SK-N-SH treated with all-trans-retinoic acid at 6 μM for 48 hours (cell line): Measurements from ENCODE around the gene ST6GALNAC4.

ENCODE experiments used
- ARNTL ChIP-seq: fragments of 450-650 bp; formaldehyde crosslinking; IDR thresholded peaks from 2 replicates; pipeline ENCODE4 v1.5.0; 2020; ENCODE audit warnings: low read depth, mild to moderate bottlenecking, moderate library complexity, borderline replicate concordance
- CSDC2 ChIP-seq: fragments of 250-450 bp; sonication (Bioruptor Pico); IDR thresholded peaks from 2 replicates; pipeline ENCODE4 v1.5.0; 2020; ENCODE audit warnings: mild to moderate bottlenecking, moderate library complexity
- ESRRG ChIP-seq: fragments of 250-450 bp; sonication (Bioruptor Pico); IDR thresholded peaks from 2 replicates; pipeline ENCODE4 v1.6.1; 2021; ENCODE audit warnings: mild to moderate bottlenecking
- ISL1 ChIP-seq: fragments of 250-450 bp; sonication (Bioruptor Pico); IDR thresholded peaks from 2 replicates; pipeline ENCODE4 v2.1.2; 2022; ENCODE audit warnings: mild to moderate bottlenecking, moderate library complexity
- OSR1 ChIP-seq: fragments of 250-450 bp; sonication (Bioruptor Pico); IDR thresholded peaks from 2 replicates; pipeline ENCODE4 v1.8.0; 2022; ENCODE audit warnings: moderate library complexity, mild to moderate bottlenecking, inconsistent platforms
- RARB ChIP-seq: fragments of 250-450 bp; sonication (Bioruptor Pico); IDR thresholded peaks from 2 replicates; pipeline ENCODE4 v1.8.0; 2021; ENCODE audit warnings: mild to moderate bottlenecking, moderate library complexity
- SNAI2 ChIP-seq: fragments of 250-450 bp; sonication (Bioruptor Pico); IDR thresholded peaks from 2 replicates; pipeline ENCODE4 v1.5.0; 2020; ENCODE audit warnings: mild to moderate bottlenecking, moderate library complexity
- ZFP3 ChIP-seq: fragments of 250-450 bp; sonication (Bioruptor Pico); IDR thresholded peaks from 2 replicates; pipeline ENCODE4 v1.5.0; 2020; ENCODE audit warnings: mild to moderate bottlenecking, moderate library complexity
- ZFP30 ChIP-seq: fragments of 450-650 bp; formaldehyde crosslinking; IDR thresholded peaks from 2 replicates; pipeline ENCODE4 v1.5.0; 2022; ENCODE audit warnings: mild to moderate bottlenecking, moderate library complexity
- ZNF8 ChIP-seq: fragments of 450-650 bp; formaldehyde crosslinking; IDR thresholded peaks from 2 replicates; pipeline ENCODE4 v1.5.0; 2020; ENCODE audit warnings: mild to moderate bottlenecking, moderate library complexity
- TF ChIP-seq, protein P1 (sequence below): fragments of 250-450 bp; sonication (Bioruptor Pico); IDR thresholded peaks from 2 replicates; pipeline ENCODE4 v1.8.0; 2020; ENCODE audit warnings: mild to moderate bottlenecking, moderate library complexity, borderline replicate concordance
- TF ChIP-seq, protein P2 (sequence below): fragments of 250-450 bp; sonication (Bioruptor Pico); IDR thresholded peaks from 2 replicates; pipeline ENCODE4 v1.5.1; 2020; ENCODE audit warnings: low read depth, mild to moderate bottlenecking, moderate library complexity
- TF ChIP-seq, protein P3 (sequence below): fragments of 250-450 bp; sonication (Bioruptor Pico); IDR thresholded peaks from 2 replicates; pipeline ENCODE4 v1.8.0; 2021; ENCODE audit warnings: low read depth, mild to moderate bottlenecking, moderate library complexity, borderline replicate concordance

DNA sequence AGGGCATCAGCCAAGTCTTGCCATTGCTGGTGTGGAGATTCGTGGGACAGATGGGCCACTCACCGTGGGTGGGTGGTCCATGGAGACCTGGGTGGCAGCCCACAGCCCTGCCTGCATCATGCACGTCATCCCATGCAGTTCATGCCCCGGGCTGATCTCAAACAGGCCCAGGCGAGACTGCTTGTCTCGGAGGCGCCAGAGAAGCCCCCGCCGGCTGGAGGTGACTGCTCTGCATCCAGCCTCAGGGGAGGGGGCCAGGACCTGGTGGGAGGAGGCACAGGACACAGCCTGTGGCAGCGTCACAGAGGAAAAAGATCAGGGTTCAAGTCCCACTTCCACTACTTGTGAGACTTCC lies 12.8 kb upstream of the ST6GALNAC4 start:
- no peak for TF ChIP-seq ZNF8
- TF ChIP-seq, protein P1, sequence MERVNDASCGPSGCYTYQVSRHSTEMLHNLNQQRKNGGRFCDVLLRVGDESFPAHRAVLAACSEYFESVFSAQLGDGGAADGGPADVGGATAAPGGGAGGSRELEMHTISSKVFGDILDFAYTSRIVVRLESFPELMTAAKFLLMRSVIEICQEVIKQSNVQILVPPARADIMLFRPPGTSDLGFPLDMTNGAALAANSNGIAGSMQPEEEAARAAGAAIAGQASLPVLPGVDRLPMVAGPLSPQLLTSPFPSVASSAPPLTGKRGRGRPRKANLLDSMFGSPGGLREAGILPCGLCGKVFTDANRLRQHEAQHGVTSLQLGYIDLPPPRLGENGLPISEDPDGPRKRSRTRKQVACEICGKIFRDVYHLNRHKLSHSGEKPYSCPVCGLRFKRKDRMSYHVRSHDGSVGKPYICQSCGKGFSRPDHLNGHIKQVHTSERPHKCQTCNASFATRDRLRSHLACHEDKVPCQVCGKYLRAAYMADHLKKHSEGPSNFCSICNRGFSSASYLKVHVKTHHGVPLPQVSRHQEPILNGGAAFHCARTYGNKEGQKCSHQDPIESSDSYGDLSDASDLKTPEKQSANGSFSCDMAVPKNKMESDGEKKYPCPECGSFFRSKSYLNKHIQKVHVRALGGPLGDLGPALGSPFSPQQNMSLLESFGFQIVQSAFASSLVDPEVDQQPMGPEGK (CRISPR knock-in tag), result no peak
- TF ChIP-seq ARNTL, result no peak
- TF ChIP-seq, protein P2, sequence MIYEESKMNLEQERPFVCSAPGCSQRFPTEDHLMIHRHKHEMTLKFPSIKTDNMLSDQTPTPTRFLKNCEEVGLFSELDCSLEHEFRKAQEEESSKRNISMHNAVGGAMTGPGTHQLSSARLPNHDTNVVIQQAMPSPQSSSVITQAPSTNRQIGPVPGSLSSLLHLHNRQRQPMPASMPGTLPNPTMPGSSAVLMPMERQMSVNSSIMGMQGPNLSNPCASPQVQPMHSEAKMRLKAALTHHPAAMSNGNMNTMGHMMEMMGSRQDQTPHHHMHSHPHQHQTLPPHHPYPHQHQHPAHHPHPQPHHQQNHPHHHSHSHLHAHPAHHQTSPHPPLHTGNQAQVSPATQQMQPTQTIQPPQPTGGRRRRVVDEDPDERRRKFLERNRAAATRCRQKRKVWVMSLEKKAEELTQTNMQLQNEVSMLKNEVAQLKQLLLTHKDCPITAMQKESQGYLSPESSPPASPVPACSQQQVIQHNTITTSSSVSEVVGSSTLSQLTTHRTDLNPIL (CRISPR knock-in tag), result no peak
- TF ChIP-seq ZFP30 (CRISPR knock-in tag), result no peak
- TF ChIP-seq ESRRG (CRISPR knock-in tag), result no peak
- no peak for TF ChIP-seq OSR1 (CRISPR knock-in tag)
- TF ChIP-seq, protein P3, sequence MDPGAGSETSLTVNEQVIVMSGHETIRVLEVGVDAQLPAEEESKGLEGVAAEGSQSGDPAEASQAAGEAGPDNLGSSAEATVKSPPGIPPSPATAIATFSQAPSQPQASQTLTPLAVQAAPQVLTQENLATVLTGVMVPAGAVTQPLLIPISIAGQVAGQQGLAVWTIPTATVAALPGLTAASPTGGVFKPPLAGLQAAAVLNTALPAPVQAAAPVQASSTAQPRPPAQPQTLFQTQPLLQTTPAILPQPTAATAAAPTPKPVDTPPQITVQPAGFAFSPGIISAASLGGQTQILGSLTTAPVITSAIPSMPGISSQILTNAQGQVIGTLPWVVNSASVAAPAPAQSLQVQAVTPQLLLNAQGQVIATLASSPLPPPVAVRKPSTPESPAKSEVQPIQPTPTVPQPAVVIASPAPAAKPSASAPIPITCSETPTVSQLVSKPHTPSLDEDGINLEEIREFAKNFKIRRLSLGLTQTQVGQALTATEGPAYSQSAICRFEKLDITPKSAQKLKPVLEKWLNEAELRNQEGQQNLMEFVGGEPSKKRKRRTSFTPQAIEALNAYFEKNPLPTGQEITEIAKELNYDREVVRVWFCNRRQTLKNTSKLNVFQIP (CRISPR knock-in tag), result no peak
- TF ChIP-seq ZFP3 (CRISPR knock-in tag), result no peak
- no peak for TF ChIP-seq RARB (CRISPR knock-in tag)
- no peak for TF ChIP-seq ISL1 (CRISPR knock-in tag)
- no peak for TF ChIP-seq CSDC2 (CRISPR knock-in tag)
- TF ChIP-seq SNAI2 (CRISPR knock-in tag), result no peak
